Activated T-cell treated with anti-CD3 and anti-CD28 coated beads, Interleukin-2, amount 50 U/mL, for 72 hours (primary cell): Measurements from ENCODE around the gene F2. TPM values are rescaled to one million over a fixed set of nuclear protein-coding genes. Genes with fewer than 3 reads are reported as not detected.
"Not testable (repeated sequence)": the region's sequence is repeated elsewhere in the genome, so short reads cannot be mapped to it uniquely, and the experiment has no call there.

ENCODE experiments used
- ATAC-seq, 2 donors: fragments of 150-1000 bp; cut with Tn5 transposase; replicated peaks in 1 of 2; 2 replicates each; pipeline ENCODE4 v1.10.0; 2021; ENCODE audit warnings: moderate library complexity in 2 of 2, mild to moderate bottlenecking in 1 of 2
- DNase-seq, 2 donors: peaks; one replicate each; pipeline ENCODE4 v3.0.0; 2021 to 2022; ENCODE audit warnings: mixed read lengths in 1 of 2
- H3K27ac Mint-ChIP-seq: one replicate; pipeline ENCODE4 v1.8.0; 2022; ENCODE audit warnings: mild to moderate bottlenecking, moderate library complexity, mixed read lengths
- H3K27me3 Mint-ChIP-seq: one replicate; pipeline ENCODE4 v1.8.0; 2022; ENCODE audit warnings: low read depth, mixed read lengths
- H3K36me3 Mint-ChIP-seq, 2 donors: one replicate each; pipeline ENCODE4 v1.8.0; 2022; ENCODE audit warnings: mixed read lengths in 2 of 2, mild to moderate bottlenecking in 1 of 2; ENCODE audit not compliant: insufficient read depth in 2 of 2
- H3K4me1 Mint-ChIP-seq: one replicate; pipeline ENCODE4 v1.8.0; 2022; ENCODE audit warnings: low read depth, mixed read lengths
- H3K4me3 Mint-ChIP-seq, 2 donors: one replicate each; pipeline ENCODE4 v1.8.0; 2022; ENCODE audit warnings: mild to moderate bottlenecking in 2 of 2, mixed read lengths in 2 of 2, moderate library complexity in 2 of 2
- H3K9me3 Mint-ChIP-seq, 2 donors: one replicate each; pipeline ENCODE4 v1.8.0; 2022; ENCODE audit warnings: mixed read lengths in 2 of 2
- total RNA-seq, 2 donors: library from RNA; stranded (reverse); gene quantifications; one replicate each; pipeline ENCODE4 v1.2.3, GENCODE V29; 2022

F2 gene
- total RNA-seq, 2 donors from 2014 or later, result not detected

GRCh38 chr11:46711303-46711702 lies 7.7 kb upstream of the F2 start:
- no peaks in the 10 kb centered on the region for H3K27me3 Mint-ChIP-seq
- H3K9me3 Mint-ChIP-seq, result no peaks in the 10 kb centered on the region
- no peak overlapping the region for H3K4me3 Mint-ChIP-seq
- H3K36me3 Mint-ChIP-seq, result peaks cover 0 to 6% of the 10 kb centered on the region in 2 donors
- H3K4me1 Mint-ChIP-seq, result peaks cover 7% of the 10 kb centered on the region
- DNase-seq (no peak), ATAC-seq (no peak)
- H3K27ac Mint-ChIP-seq, result no peak overlapping the region

DNA sequence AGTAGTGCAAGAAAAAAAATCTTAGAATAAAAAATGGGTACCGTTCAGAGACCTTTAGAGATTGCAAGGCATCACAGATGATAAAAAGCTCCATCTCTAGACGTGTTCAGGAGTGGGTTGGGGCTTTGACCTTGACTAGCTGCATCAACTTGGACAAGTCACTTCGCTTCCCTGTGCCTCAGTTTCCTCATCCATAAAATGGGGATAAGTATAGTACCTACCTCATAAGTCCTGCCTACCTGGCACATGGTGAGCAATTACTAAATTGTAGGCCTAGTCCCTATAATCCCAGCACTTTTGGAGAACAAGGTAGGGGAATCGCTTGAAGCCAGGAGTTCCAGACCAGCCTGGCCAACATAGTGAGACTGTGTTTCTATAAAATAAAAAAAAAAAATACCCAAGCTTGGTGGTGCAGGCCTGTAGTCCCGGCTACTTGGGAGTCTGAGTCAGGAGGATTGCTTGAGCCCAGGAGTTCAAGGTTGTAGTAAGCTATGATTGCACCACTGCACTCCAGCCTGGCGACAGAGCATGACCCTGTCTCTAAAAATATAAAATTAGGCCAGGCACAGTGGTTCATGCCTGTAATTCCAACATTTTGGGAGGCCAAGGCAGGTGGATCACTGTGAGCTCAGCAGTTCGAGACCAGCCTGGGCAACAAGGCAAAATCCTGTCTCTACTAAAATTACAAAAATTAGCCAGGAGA lies 6.0 kb upstream of the F2 start:
- Mint-ChIP-seq H3K27ac (no peak overlapping the region), H3K9me3 (no peaks in the 10 kb centered on the region), H3K4me1 (peaks cover 7% of the 10 kb centered on the region), H3K4me3 (no peak overlapping the region), H3K36me3 (no peaks in the 10 kb centered on the region), H3K27me3 (no peaks in the 10 kb centered on the region)
- no peak for ATAC-seq
- DNase-seq, result no peak

DNA sequence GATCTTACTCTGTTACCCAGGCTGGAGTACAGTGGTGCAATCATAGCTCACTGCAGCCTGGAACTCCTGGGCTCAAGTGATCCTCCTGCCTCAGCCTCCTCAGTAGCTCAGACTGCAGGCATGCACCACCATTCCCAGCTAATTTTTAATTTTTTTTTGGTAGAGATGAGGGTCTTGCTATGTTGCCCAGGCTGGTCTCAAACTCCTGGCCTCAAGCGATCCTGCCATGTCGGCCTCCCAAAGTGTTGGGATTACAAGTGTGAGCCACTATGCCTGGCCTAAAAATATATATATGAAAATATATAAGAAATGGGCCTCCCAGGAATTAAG lies 1.2 kb upstream of the F2 start:
- not testable (repeated sequence) for H3K27me3 Mint-ChIP-seq, H3K27ac Mint-ChIP-seq, H3K4me3 Mint-ChIP-seq, H3K4me1 Mint-ChIP-seq, H3K36me3 Mint-ChIP-seq, ATAC-seq, H3K9me3 Mint-ChIP-seq, DNase-seq

DNA sequence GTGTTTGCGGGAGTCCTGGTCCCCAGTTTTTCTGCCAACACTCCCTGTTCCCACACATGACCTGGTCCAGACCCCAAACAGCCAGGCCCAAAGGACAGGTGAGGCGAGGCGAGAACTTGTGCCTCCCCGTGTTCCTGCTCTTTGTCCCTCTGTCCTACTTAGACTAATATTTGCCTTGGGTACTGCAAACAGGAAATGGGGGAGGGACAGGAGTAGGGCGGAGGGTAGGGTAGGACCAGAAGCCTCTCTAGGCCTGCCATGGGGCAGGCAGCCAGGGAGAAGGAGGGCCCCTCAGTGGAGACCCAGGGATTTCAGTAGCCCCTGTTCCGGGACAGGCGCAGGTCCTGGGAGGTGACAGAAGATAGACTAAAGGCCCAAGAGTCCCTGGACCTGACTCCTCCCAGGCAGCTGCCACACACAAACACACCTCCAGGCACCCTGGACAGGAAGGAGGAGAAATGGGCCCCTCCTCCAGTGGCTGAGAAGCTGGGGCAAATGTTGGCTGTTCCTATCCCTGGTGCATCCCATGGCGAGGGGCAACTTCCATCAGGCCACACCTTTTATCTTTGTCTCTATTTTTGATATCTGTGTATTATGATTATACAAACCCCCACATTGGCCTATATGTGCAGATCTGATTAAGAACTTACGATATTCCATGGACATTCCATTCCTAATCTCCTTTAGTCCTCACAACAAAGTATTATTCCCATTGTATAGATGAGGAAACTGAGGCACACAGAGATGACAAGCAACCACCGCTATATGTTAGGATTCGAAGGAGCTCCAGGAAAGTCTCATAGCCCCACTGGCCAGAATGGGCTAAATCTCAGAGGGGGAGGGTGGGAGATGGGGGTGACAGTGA lies 626 bp upstream of the F2 start:
- H3K27me3 Mint-ChIP-seq, result no peaks in the 10 kb centered on the region
- ATAC-seq, result no peak
- H3K4me3 Mint-ChIP-seq, result no peak overlapping the region
- DNase-seq, result no peak
- H3K36me3 Mint-ChIP-seq, result no peaks in the 10 kb centered on the region
- H3K4me1 Mint-ChIP-seq, result peaks cover 7% of the 10 kb centered on the region
- H3K9me3 Mint-ChIP-seq, result no peaks in the 10 kb centered on the region
- H3K27ac Mint-ChIP-seq, result no peak overlapping the region

GRCh38 chr11:46719543-46720218 lies 668 bp downstream of the F2 start:
- H3K27ac Mint-ChIP-seq, result no peak overlapping the region
- DNase-seq (no peak), ATAC-seq (peak in 1 of 2 donors; percentile 11)
- no peaks in the 10 kb centered on the region for H3K9me3 Mint-ChIP-seq
- H3K27me3 Mint-ChIP-seq, result no peaks in the 10 kb centered on the region
- no peak overlapping the region for H3K4me3 Mint-ChIP-seq
- no peaks in the 10 kb centered on the region for H3K36me3 Mint-ChIP-seq
- peaks cover 2% of the 10 kb centered on the region for H3K4me1 Mint-ChIP-seq

DNA sequence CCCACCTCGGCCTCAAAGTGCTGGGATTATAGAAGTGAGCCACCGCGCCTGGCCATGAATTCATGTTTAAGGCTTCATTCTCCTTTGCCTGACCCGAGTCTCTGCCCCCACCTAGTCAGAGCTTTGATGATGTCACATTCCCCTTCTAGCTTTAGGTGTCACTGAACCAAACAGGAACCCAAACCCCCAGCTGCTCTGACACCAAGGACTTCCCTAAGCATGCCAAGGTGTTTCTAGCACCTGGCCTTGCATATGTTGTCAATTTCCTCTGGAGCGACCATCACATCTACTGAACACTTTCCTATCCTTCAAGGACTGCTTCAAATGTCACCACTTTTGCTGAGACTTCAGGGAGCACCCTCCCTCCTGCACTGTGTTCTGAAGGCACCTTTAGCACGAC lies 2.3 kb downstream of the F2 start:
- no peak for ATAC-seq
- H3K36me3 Mint-ChIP-seq, result no peaks in the 10 kb centered on the region
- H3K27ac Mint-ChIP-seq, result no peak overlapping the region
- no peaks in the 10 kb centered on the region for H3K27me3 Mint-ChIP-seq
- DNase-seq, result no peak
- H3K9me3 Mint-ChIP-seq, result no peaks in the 10 kb centered on the region
- H3K4me1 Mint-ChIP-seq, result no peaks in the 10 kb centered on the region
- H3K4me3 Mint-ChIP-seq, result no peak overlapping the region

- Mint-ChIP-seq H3K9me3 (no peaks in the 10 kb centered on the region), H3K4me3 (no peak overlapping the region), H3K27me3 (no peaks in the 10 kb centered on the region), H3K27ac (no peak overlapping the region), H3K4me1 (no peaks in the 10 kb centered on the region), H3K36me3 (no peaks in the 10 kb centered on the region)
- no peak for ATAC-seq
- no peak for DNase-seq
These were observed 3.7 kb downstream of the F2 start for GRCh38 chr11:46722566-46723358.

DNA sequence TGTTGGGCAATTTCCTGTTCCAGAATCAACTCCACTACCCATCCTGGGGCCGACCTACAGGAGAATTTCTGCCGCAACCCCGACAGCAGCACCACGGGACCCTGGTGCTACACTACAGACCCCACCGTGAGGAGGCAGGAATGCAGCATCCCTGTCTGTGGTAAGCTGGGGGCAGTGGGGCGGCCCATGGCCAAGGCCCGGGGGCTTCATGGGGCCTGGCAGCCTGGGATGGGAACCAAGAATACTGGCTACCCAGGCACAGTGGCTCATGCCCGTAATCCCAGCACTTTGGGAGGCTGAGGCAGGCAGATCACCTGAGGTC lies 4.3 kb downstream of the F2 start:
- Mint-ChIP-seq H3K27me3 (no peaks in the 10 kb centered on the region), H3K36me3 (no peaks in the 10 kb centered on the region), H3K4me3 (no peak overlapping the region), H3K27ac (no peak overlapping the region), H3K4me1 (no peaks in the 10 kb centered on the region), H3K9me3 (no peaks in the 10 kb centered on the region)
- ATAC-seq (no peak), DNase-seq (no peak)

DNA sequence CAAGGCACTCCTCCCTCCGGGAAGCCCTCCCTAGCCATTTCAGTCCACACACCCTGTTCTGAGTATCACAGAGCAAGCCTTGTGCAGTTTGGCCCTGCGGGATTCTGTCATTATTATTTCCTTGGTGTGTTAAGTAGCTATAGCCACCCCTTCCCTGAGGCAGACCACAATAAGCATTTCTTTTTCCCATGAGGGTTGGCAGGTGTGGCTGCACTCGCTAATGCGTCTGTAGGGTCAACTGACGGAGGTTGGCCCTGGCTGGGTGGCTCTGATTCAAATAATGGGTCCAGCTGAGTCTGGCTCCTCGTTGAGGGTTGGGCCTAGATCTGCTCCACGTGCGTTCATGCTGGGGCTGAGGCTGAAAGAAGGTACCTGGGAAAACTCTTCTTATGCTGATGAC lies 5.1 kb downstream of the F2 start:
- no peaks in the 10 kb centered on the region for H3K36me3 Mint-ChIP-seq
- no peaks in the 10 kb centered on the region for H3K9me3 Mint-ChIP-seq
- no peaks in the 10 kb centered on the region for H3K27me3 Mint-ChIP-seq
- no peaks in the 10 kb centered on the region for H3K4me1 Mint-ChIP-seq
- no peak overlapping the region for H3K27ac Mint-ChIP-seq
- no peak overlapping the region for H3K4me3 Mint-ChIP-seq
- DNase-seq (no peak), ATAC-seq (no peak)

- Mint-ChIP-seq H3K4me1 (no peaks in the 10 kb centered on the region), H3K36me3 (no peaks in the 10 kb centered on the region)
These were observed 6.6 kb downstream of the F2 start for GRCh38 chr11:46725338-46726205.

GRCh38 chr11:46726206-46726862 lies 7.3 kb downstream of the F2 start:
- H3K4me3 Mint-ChIP-seq, result no peak overlapping the region
- no peaks in the 10 kb centered on the region for H3K4me1 Mint-ChIP-seq

More at GRCh38 chr11:46725338-46726205, 6.6 kb downstream of the F2 start:
- H3K9me3 Mint-ChIP-seq, result no peaks in the 10 kb centered on the region
- no peak for DNase-seq
- no peak overlapping the region for H3K27ac Mint-ChIP-seq
- ATAC-seq, result peak in 1 of 2 donors; percentile 3
- H3K4me3 Mint-ChIP-seq, result no peak overlapping the region
- H3K27me3 Mint-ChIP-seq, result no peaks in the 10 kb centered on the region

More at GRCh38 chr11:46726206-46726862, 7.3 kb downstream of the F2 start:
- H3K9me3 Mint-ChIP-seq, result no peaks in the 10 kb centered on the region
- H3K36me3 Mint-ChIP-seq, result no peaks in the 10 kb centered on the region
- H3K27me3 Mint-ChIP-seq, result no peaks in the 10 kb centered on the region
- ATAC-seq, result no peak
- H3K27ac Mint-ChIP-seq, result no peak overlapping the region
- no peak for DNase-seq
